Measurements from ENCODE around the gene KLF13.

The KLF13 gene

GRCh38 chr15:31367021-31367729 lies 40.5 kb downstream of the KLF13 start:
- no peak for DNase-seq

GRCh38 chr15:31367730-31368344 lies 41.2 kb downstream of the KLF13 start:
- no peak for DNase-seq

- DNase-seq, result no peak
These were observed 43.1 kb downstream of the KLF13 start for GRCh38 chr15:31369727-31370126.

- no peak for DNase-seq
These were observed 45.0 kb downstream of the KLF13 start for GRCh38 chr15:31371520-31372240.

GRCh38 chr15:31372635-31373091 lies 46.0 kb downstream of the KLF13 start:
- no peak for DNase-seq

GRCh38 chr15:31373096-31373865 lies 46.6 kb downstream of the KLF13 start:
- no peak for DNase-seq

- DNase-seq, result no peak
These were observed 47.3 kb downstream of the KLF13 start for GRCh38 chr15:31373970-31374369.

- DNase-seq, result no peak
These were observed 47.9 kb downstream of the KLF13 start for GRCh38 chr15:31374489-31374888.

GRCh38 chr15:31374986-31375385 lies 48.4 kb downstream of the KLF13 start:
- no peak for DNase-seq

GRCh38 chr15:31375772-31376171 lies 49.1 kb downstream of the KLF13 start:
- DNase-seq, result no peak

GRCh38 chr15:31376511-31376910 lies 49.9 kb downstream of the KLF13 start:
- DNase-seq, result no peak

GRCh38 chr15:31377030-31377429 lies 50.4 kb downstream of the KLF13 start:
- DNase-seq, result no peak

- no peak for DNase-seq
These were observed 51.8 kb downstream of the KLF13 start for GRCh38 chr15:31378363-31378903.

GRCh38 chr15:31379042-31379441 lies 52.4 kb downstream of the KLF13 start:
- no peak for DNase-seq

- no peak for DNase-seq
These were observed 52.9 kb downstream of the KLF13 start for GRCh38 chr15:31379577-31379976.

- DNase-seq, result no peak
These were observed 55.4 kb downstream of the KLF13 start for GRCh38 chr15:31381801-31382712.

GRCh38 chr15:31382713-31383045 lies 56.0 kb downstream of the KLF13 start:
- DNase-seq, result no peak

GRCh38 chr15:31383139-31383538 lies 56.5 kb downstream of the KLF13 start:
- DNase-seq, result no peak

- DNase-seq, result no peak
These were observed 57.9 kb downstream of the KLF13 start for GRCh38 chr15:31384568-31384967.

GRCh38 chr15:31385736-31386135 lies 59.1 kb downstream of the KLF13 start:
- DNase-seq, result no peak

GRCh38 chr15:31387092-31387478 lies 60.5 kb downstream of the KLF13 start:
- no peak for DNase-seq

Data from NCI-H1417 treated with DMSO at 0.1 percent for 48 hours (cell line).